ENCODE data around the gene DNAH9.

DNA sequence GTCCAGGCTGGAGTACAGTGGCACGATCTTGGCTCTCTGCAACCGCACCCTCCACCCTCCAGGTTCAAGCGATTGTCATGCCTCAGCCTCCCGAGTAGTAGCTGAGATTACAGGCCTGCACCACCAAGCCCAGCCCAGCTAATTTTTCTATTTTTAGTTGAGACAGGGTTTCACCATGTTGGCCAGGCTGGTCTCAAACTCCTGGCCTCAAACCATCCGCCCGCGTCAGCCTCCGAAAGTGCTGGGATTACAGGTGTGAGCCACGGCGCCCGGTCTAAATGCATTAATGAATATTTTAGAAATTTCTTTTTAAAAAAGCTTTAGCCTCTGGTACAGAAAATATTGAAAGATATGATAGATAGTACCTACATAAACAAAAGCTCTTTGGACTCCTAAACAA lies 95.0 kb downstream of the DNAH9 start:
- no peak for TF ChIP-seq POLR2A (IDR thresholded peaks at IDR 0.05)
- TF ChIP-seq, protein P1, sequence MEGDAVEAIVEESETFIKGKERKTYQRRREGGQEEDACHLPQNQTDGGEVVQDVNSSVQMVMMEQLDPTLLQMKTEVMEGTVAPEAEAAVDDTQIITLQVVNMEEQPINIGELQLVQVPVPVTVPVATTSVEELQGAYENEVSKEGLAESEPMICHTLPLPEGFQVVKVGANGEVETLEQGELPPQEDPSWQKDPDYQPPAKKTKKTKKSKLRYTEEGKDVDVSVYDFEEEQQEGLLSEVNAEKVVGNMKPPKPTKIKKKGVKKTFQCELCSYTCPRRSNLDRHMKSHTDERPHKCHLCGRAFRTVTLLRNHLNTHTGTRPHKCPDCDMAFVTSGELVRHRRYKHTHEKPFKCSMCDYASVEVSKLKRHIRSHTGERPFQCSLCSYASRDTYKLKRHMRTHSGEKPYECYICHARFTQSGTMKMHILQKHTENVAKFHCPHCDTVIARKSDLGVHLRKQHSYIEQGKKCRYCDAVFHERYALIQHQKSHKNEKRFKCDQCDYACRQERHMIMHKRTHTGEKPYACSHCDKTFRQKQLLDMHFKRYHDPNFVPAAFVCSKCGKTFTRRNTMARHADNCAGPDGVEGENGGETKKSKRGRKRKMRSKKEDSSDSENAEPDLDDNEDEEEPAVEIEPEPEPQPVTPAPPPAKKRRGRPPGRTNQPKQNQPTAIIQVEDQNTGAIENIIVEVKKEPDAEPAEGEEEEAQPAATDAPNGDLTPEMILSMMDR (IDR thresholded peaks at IDR 0.05), result no peak

Data from right lobe of liver (tissue), 4 donors.